Ecto neural progenitor cell (in vitro differentiated cells): ENCODE results near the gene SERTM2.

Experiments used
- DNase-seq: peaks from one replicate; pipeline ENCODE4 v3.0.0-alpha.2; 2018; ENCODE audit warnings: low spot score

Gene SERTM2

GRCh38 chrX:111560801-111561200 lies 49.4 kb downstream of the SERTM2 start:
- no peak for DNase-seq

- DNase-seq = no peak
These were observed 50.4 kb downstream of the SERTM2 start for GRCh38 chrX:111561851-111562250.

DNA sequence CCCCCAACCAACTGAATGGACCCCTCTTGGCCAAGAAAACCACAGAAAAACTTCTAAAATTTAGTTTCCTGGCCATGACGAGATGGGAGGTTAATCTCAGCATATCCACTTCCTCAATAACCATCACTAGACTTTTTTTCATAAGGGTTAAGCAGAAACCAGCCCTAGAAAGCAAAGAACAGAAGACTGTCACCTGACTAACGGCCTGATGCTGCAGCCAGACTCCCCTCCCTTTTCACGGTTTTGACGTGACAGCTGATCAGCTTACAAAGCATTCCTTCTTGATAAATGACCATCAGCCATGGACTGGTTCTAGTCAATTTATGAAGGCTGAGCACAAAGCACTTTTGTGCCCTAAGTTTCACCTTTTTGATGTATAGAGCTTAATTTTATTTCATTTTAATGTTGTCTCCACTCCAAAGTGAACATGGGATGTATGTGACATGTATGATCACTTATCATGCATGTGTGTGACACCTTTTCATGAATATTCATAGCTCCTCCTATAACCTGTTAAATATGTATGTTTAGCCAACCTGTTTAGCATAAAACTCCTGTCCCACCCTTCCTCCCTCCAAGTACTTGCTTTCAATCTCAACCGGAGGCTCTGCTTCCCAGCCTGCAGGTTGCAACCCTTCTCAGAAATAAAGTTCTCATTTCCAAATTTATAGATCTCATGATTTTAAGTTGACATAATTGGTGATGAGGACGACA lies 56.3 kb downstream of the SERTM2 start:
- no peak for DNase-seq

- DNase-seq = no peak
These were observed 56.9 kb downstream of the SERTM2 start for GRCh38 chrX:111568354-111568753.

DNA sequence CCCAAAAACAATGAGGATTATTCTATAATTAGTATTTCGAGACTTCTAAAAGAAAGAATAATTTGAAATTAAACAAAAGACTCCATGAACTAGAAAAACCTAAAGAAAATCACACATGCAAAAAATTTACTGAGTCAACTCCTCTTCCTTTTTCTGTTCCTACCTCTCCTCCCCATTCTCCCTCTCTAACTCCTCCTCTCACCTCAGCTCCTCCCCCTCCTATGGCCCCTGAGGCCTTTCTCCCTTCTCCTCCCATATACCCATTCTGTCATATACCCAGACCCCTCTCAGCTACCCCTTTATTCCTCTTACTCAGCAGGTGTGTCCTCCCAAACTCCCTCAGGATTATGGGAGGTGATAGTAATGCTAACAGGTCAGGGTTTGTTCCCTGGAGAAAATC lies 57.4 kb downstream of the SERTM2 start:
- no peak for DNase-seq
